ENCODE results near the gene DENND2A.
A peak's percentile ranks its signal among the peaks of the same experiment; 100 is the strongest.
"Not testable (repeated sequence)": the region's sequence is repeated elsewhere in the genome, so short reads cannot be mapped to it uniquely, and the experiment has no call there.

DENND2A gene

DNA sequence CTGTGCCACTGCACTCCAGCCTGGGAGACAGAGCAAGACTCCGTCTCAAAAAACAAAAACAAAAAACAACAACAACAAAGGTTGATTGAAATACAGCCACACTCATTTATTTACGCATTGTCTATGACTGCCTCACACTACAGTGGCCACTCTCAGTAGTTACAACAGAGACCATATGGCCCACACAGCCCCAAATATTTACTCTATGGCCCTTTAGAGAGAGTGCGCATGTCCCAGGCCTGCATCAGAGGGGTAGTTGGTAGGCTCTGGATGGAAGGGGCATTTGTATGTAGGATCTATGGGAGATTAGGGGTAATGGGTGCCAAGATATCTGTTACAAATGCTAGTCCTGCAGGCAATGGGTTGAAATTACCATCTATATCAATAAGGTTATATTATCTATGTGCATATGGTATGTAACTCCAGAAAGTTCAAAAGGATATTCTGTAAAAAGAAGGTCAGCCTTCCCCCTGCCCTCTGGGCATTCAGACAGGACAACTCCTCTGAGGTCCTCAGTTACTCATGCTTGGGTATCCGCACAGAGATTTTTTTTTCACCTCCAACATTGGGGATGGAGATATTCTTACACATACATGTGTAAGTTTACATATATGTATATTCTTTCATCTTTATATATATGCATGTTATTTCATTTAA is 56.3 kb downstream of the DENND2A start:
- DNase-seq: no peak

- no peak for DNase-seq
Measured at GRCh38 chr7:140581411-140581810, 59.2 kb downstream of the DENND2A start.

- no peak for DNase-seq
Measured at GRCh38 chr7:140577651-140578050, 63.0 kb downstream of the DENND2A start.

DNA sequence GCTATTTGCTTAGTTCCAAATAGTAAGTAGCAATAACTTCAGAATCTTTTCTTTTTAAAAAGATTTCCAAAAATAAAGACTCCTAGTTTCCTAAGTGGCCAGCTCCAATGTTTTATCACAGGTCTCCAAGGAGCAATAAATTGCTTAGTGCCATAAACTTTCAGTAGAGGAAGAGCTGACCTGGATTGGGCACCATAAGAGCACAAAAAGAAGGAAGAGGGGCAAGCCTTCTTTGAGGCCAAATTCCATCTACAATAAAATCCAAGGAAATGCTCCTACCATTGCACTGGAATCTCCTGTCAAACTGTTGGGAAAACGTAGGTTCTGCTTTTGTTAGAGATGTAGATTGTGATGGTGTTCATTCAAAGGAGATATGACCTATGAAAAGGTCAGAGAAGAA is 64.0 kb downstream of the DENND2A start:
- DNase-seq: no peak

GRCh38 chr7:140571538-140572122 is 69.0 kb downstream of the DENND2A start:
- no peak for DNase-seq

DNA sequence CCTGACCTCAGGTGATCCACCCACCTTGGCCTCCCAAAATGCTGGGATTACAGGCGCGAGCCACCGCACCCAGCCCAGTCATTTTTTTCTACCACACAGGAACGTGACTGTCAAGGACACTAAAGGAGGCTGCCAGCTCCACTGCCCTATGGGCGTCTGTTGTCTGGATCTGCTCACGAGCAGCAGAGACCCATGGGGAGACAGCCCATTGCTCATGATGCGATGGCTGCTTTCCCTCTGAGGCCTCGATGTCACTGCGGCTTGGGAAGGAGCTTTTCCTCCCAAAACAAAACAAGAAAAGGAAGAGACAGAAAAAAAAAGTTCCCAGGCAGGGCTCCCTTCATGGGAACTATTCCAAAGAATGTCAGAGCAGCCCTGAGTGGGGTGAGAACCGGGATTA is 70.5 kb downstream of the DENND2A start:
- DNase-seq: no peak

DNA sequence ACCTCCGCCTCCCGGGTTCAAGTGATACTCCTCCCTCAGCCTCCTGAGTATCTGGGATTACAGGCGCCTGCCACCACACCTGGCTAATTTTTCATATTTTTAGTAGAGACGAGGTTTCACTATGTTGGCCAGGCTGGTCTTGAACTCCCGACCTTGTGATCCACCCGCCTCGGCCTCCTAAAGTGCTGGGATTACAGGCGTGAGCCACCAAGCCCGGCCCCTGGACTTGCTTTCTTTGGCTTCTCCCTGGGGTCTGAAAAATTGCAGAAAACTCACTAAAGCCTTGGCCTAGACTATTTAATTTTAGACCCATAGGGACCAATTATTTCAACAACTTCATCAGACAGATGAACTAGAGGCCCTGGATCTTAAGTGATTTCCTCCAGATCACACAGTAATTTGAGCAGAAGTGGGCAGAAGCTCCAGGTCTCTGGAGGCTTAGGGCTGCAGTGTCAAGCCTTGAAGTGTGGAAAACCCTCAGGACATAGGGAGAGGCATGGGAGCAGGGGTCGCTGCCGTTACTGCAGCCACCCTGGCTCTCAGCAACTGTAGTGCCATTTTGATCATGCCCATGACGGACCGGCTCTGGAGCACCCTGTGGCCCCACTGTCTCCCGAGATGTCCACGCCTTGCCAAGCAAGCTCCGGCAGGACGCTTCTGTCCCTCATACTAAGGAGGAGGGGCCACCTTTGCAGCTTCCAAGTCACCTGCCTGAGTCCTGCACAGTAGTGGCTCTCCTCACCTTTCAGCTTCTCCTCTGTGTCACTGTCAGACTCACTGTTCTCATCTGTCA is 72.4 kb downstream of the DENND2A start:
- DNase-seq: no peak

DNA sequence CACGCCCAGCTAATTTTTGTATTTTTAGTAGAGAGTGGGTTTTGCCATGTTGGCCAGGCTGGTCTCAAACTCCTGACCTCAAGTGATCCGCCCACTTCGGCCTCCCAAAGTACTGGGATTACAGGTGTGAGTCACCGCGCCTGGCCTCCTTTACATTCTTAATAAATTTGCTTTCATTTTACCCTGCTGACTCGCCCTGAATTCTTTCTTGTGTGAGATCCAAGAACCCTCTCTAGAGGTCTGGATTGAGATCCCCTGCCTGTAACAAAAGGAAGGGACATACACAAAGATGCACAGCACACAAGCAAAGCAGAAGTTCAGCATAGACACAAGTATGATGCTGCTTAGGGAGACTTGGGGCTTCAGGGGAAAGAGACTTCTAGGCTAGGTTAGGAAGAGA is 74.4 kb downstream of the DENND2A start:
- not testable (repeated sequence) for DNase-seq

GRCh38 chr7:140565761-140566160 is 74.9 kb downstream of the DENND2A start:
- not testable (repeated sequence) for DNase-seq

GRCh38 chr7:140564643-140565042 is 76.0 kb downstream of the DENND2A start:
- no peak for DNase-seq

- DNase-seq: no peak
Measured at GRCh38 chr7:140562926-140563481, 77.6 kb downstream of the DENND2A start.

DNA sequence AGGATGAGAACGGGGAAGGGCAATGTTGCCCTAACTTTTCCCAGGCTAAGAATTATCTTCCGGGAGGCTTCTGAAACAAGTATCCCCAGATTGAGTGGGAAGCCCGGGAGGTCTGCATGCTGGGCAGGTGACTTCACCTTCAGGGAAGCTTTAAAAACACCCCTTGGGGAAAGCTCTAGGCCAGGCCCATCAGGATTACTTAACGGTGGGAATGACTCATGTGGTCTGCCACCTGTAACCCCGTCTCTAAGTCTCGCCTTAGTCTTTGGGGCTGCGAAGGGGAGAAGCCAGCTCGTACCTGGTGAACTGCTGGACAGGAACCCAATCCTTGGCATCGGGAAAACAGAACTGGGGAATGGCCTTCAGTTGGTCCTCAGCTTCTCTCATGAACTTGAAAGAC is 81.2 kb downstream of the DENND2A start:
- DNase-seq: no peak

DNA sequence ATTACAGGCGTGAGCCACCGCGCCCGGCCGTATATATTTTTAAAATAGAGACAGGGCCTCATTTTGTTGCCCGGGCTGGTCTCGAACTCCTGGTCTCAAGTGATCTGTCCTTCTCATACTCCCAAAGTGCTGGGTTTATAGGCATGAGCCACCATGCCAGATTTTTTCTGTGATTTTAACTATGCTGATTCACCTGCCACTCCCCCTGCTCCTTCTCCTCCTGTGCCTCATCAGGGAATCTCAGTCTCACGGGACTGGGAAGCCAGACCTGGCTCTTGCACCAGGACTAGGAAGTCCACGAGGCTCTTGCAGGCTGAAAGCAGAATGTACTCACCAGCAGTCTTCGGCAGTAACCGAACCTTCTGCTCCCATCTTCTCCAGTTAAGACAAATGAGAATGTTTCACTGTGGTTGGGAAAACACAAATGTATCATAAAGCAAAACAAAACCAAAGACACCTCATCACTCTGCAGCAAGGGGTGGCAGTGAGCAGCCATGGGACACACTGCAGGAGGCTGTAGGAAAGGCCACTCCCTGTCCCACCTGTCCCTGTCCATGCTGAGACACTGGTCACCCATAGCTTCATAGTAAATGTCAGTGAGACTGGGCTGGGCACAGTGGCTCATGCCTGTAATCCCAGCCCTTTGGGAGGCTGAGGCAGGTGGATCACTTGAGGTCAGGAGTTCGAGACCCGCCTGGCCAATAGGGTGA is 82.6 kb downstream of the DENND2A start:
- DNase-seq: no peak

DNA sequence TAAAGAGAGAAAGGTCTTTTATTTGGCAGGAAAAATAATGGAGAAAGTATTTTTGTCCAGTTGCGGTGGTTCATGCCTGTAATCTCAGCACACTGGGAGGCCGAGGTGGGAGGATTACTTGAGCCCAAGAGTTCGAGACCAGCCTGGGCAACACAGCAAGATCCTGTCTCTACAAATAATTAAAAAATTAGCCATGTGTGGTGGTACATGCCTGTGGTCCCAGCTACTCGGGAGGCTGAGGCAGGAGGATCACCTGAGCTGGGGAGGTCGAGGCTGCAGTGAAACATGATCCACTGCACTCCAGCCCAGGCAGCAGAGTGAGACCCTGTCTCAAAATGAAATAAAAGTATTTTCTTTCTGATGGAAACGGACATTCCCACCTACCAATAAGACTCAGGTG is 83.5 kb downstream of the DENND2A start:
- no peak for DNase-seq

DNA sequence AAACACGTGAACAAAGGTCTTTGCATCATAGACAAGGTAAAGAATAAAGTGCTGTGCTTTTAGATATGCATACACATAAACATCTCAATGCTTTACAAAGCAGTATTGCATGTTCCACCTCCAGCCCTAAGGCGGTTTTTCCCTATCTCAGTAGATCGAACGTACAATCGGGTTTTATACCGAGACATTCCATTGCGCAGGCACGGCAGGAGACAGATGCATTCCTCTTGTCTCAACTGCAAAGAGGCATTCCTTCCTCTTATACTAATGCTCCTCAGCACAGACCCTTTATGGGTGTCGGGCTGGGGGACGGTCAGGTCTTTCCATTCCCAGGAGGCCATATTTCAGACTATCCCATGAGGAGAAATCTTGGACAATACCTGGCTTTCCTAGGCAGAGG is 87.4 kb downstream of the DENND2A start:
- not testable (repeated sequence) for DNase-seq

DNA sequence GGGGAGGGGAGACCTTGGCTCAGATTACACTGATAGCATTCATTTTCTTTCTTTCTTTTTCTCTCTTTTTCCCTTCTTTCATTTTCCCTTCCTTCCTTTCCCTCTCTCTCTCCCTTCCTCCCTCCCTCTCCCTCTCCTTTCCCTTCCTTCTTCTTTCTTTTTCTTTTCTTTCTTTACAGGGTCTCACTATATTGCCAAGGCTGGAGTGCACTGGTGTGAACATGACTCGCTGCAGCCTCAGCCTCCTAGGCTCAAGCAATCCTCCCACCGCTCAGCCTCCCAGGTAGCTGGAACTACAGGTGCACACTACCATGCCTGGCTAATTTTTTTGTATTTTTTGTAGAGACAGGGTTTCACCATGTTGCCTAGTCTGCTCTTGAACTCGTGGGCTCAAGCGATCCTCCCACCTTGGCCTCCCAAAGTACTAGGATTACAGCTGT is 88.4 kb downstream of the DENND2A start:
- DNase-seq: no peak

DNA sequence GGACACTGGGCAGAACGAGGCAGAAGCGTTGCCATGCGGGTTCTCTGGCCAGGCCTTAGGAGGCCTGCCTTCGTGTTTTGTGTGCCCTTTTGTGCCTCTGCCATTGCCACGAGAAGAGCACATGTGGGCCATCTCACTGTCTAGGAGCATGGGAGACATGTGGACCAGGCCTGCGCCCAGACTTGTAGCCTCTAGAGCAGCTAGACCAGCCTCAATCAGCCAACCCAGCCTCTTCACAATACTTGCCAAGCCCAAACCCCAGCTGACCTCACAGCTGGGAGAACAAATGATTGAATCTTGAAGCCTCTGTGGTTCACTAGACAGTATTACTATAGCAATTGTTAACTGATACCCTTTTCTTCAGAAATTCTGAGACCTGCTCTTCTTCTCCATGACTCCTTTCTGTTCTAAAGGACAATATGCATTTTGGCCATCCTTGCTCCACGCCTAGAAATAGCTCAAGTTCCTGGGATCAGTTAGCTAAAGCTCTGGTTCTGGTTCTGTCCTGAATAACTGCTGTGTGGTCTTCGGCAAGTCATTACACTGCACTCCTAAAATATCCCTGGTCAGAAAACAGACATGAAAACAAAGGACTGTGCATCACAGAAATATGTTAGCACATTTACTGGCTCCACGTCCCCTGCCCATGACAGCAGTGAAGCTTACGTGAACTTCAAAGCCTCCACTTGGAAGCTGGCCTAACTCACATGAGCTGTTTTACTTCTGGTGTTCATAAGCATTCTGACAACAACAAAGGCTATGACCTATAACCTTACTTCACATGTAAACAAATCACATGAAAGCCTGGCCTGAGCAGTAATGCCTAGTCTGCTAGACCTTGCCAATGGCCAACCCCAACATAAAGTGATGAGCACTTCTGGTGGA is 89.0 kb downstream of the DENND2A start:
- DNase-seq: no peak

DNA sequence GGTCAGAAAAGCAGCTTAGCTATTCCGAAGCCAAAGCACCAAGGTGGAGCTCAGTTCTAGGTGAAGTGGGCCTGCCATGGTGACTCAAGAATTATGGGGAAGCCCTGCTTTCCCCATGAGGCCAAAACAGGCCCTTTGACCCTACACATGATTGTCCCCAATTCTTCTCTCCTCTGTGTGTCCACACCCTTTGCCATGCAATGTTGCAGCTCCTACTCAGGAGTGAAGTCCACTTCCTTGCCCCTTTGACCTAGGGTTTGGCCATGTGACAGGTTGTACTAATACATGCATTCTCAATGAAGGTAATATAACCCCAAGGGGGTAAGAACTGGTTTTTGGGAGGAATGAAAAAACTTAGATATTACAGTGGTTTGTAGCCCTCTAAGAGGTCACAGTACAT is 93.7 kb downstream of the DENND2A start:
- DNase-seq: no peak

GRCh38 chr7:140544388-140544826 is 96.2 kb downstream of the DENND2A start:
- no peak for DNase-seq

- no peak for DNase-seq
Measured at GRCh38 chr7:140542228-140542603, 98.4 kb downstream of the DENND2A start.

GRCh38 chr7:140541513-140542227 is 98.9 kb downstream of the DENND2A start:
- DNase-seq: peak; percentile 82

DNA sequence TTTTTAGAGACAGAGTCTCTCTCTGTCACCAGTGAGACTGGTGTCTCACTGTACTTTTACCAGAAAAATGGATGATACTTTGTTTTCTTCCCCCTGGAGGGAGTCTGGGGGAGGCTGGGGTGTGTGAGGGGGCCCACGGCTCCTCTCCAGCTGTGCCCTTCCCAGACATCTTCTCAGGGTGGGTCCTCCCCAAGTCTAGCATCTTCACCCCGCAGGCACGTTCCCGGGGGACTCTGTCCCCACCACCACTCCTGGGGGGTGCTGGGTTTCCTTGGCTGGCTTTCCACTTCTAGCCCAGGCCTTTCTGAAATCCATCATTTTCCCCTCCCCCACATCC is 99.5 kb downstream of the DENND2A start:
- no peak for DNase-seq

Data from NCI-H510A treated with DMSO at 0.1 percent for 48 hours (cell line).